Measurements from ENCODE around the gene BTBD16. TPM values are rescaled to one million over a fixed set of nuclear protein-coding genes. Genes with fewer than 3 reads are reported as not detected.

BTBD16 gene
- total RNA-seq, 4 donors from 2014 or later, result not detected

- Histone ChIP-seq H3K27ac (no peak overlapping the region), H3K4me1 (no peaks in the 10 kb centered on the region), H3K27me3 (no peaks in the 10 kb centered on the region), H3K4me3 (no peak overlapping the region), H3K36me3 (peaks cover 0 to 5% (median 2%) of the 10 kb centered on the region in 4 donors), H3K9me3 (no peaks in the 10 kb centered on the region)
- TF ChIP-seq EP300 (IDR thresholded peaks at IDR 0.05; ENCODE audit: low read depth), result no peak
- TF ChIP-seq POLR2AphosphoS5 (IDR thresholded peaks at IDR 0.05), result no peak
- no peak for TF ChIP-seq CTCF (IDR thresholded peaks at IDR 0.05)
- no peak for TF ChIP-seq POLR2A (IDR thresholded peaks at IDR 0.05)
- DNase-seq, result no peak
- in situ Hi-C loops (cut with MboI; ENCODE audit: low pct_ligation_motif_present in 1 of 4, low pct_unique_long_range_greater_than_20kb in 1 of 4, low sequenced_read_pairs in 3 of 4) (no loop called here), intact Hi-C loops (cut with DNase I; ENCODE audit: low total_unique reads) (no loop called here)
- WGBS, 2 donors (ENCODE audit: low coverage in 1 of 2), result 74 to 76% methylated on average over 3 to 11 of the region's 11 CpGs
Measured at GRCh38 chr10:122244001-122244975, 26.8 kb upstream of the BTBD16 start.

GRCh38 chr10:122245136-122245535 is 26.0 kb upstream of the BTBD16 start:
- intact Hi-C loops (cut with DNase I; ENCODE audit: low total_unique reads), result no loop called here
- no peak overlapping the region for H3K4me3 ChIP-seq
- H3K4me1 ChIP-seq, result no peaks in the 10 kb centered on the region
- DNase-seq, result no peak
- WGBS, 2 donors (ENCODE audit: low coverage in 1 of 2), result 89 to 100% methylated on average over 3 to 4 of the region's 4 CpGs
- in situ Hi-C loops (cut with MboI; ENCODE audit: low pct_ligation_motif_present in 1 of 4, low pct_unique_long_range_greater_than_20kb in 1 of 4, low sequenced_read_pairs in 3 of 4), result no loop called here
- H3K27ac ChIP-seq, result no peak overlapping the region
- no peaks in the 10 kb centered on the region for H3K9me3 ChIP-seq
- H3K36me3 ChIP-seq, result peaks cover 0 to 5% (median 0%) of the 10 kb centered on the region in 4 donors
- H3K27me3 ChIP-seq, result no peaks in the 10 kb centered on the region
- TF ChIP-seq POLR2A (IDR thresholded peaks at IDR 0.05) (no peak), POLR2AphosphoS5 (IDR thresholded peaks at IDR 0.05) (no peak), CTCF (IDR thresholded peaks at IDR 0.05) (no peak), EP300 (IDR thresholded peaks at IDR 0.05; ENCODE audit: low read depth) (no peak)

- Histone ChIP-seq H3K9me3 (no peaks in the 10 kb centered on the region), H3K36me3 (peaks cover 0 to 5% (median 0%) of the 10 kb centered on the region in 4 donors), H3K27ac (no peak overlapping the region), H3K4me1 (no peaks in the 10 kb centered on the region), H3K27me3 (no peaks in the 10 kb centered on the region), H3K4me3 (no peak overlapping the region)
- intact Hi-C loops (cut with DNase I; ENCODE audit: low total_unique reads), result no loop called here
- in situ Hi-C loops (cut with MboI; ENCODE audit: low pct_ligation_motif_present in 1 of 4, low pct_unique_long_range_greater_than_20kb in 1 of 4, low sequenced_read_pairs in 3 of 4), result no loop called here
- 91% methylated on average over 11 of the region's 11 CpGs; no CpG with 5 or more reads in 1 of the 2 donors for WGBS, 2 donors (ENCODE audit: low coverage in 1 of 2)
- TF ChIP-seq POLR2AphosphoS5 (IDR thresholded peaks at IDR 0.05) (no peak), CTCF (IDR thresholded peaks at IDR 0.05) (no peak), POLR2A (IDR thresholded peaks at IDR 0.05) (no peak), EP300 (IDR thresholded peaks at IDR 0.05; ENCODE audit: low read depth) (no peak)
- no peak for DNase-seq
Measured at GRCh38 chr10:122245897-122246296, 25.2 kb upstream of the BTBD16 start.

GRCh38 chr10:122246830-122247520 is 24.1 kb upstream of the BTBD16 start:
- in situ Hi-C loops (cut with MboI; ENCODE audit: low pct_ligation_motif_present in 1 of 4, low pct_unique_long_range_greater_than_20kb in 1 of 4, low sequenced_read_pairs in 3 of 4), result no loop called here
- Histone ChIP-seq H3K9me3 (no peaks in the 10 kb centered on the region), H3K27ac (no peak overlapping the region), H3K4me3 (no peak overlapping the region), H3K4me1 (no peaks in the 10 kb centered on the region), H3K36me3 (peaks cover 0 to 4% (median 0%) of the 10 kb centered on the region in 4 donors), H3K27me3 (no peaks in the 10 kb centered on the region)
- TF ChIP-seq POLR2AphosphoS5 (IDR thresholded peaks at IDR 0.05) (no peak), CTCF (IDR thresholded peaks at IDR 0.05) (no peak), EP300 (IDR thresholded peaks at IDR 0.05; ENCODE audit: low read depth) (no peak), POLR2A (IDR thresholded peaks at IDR 0.05) (no peak)
- intact Hi-C loops (cut with DNase I; ENCODE audit: low total_unique reads), result no loop called here
- WGBS, 2 donors (ENCODE audit: low coverage in 1 of 2), result 89% methylated on average over 10 of the region's 11 CpGs; no CpG with 5 or more reads in 1 of the 2 donors
- DNase-seq, result no peak

Data from transverse colon (tissue), 4 donors.